GM19099 (cell line): Measurements from ENCODE around the gene ARID5A.
A peak's percentile ranks its signal among the peaks of the same experiment; 100 is the strongest.

ENCODE experiments used
- POLR2A ChIP-seq: IDR thresholded peaks from 3 replicates; pipeline ENCODE4 v1.6.1; 2011; ENCODE audit warnings: low read depth; ENCODE audit not compliant: insufficient read length; ENCODE audit errors: extremely low read depth

The ARID5A gene

DNA sequence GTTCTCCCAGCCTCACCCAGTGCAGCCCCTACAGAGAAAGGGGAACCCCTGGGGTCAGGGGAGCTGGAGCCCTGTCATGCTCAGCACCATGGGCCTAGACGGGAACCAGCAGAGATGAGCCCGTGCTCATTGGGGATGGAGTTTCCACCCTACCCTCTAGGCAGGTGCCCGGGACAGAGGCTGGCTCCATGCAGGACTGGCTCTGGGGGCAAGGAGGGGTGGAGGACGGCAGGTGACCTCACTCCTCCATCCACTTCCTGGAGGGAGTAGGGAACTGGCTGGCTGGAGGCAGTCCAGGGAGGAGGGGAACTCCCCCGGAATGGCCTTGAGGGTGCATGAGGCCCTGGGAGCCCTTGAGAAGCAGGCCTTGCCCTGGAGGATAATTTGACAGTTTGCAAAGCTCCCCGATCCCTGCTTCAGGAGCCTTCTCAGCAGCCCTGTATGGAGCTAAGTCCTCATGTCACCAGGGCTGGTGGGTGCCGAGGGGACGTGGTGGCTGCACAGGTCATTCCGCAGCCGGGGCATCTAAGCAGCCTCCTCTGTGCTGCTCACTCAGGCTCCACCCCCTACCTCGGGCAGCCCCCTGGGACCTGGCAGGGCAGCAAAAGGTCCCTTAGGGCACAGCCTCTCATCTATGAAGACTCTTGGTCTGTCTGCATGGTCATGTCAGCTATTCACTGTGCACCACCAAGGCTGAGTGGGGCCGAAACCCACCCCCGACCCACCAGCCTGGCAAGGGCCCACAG is 33.5 kb upstream of the ARID5A start:
- TF ChIP-seq POLR2A: peak; percentile 25

GRCh38 chr2:96503637-96504243 is 32.8 kb upstream of the ARID5A start:
- no peak for TF ChIP-seq POLR2A

- peak; percentile 42 for TF ChIP-seq POLR2A
Measured at GRCh38 chr2:96505231-96505889, 31.2 kb upstream of the ARID5A start, which contains the start of gene NEURL3. Gene NEURL3, minus strand, starts transcription at chr2:96505357. Its CDS starts 71 bp downstream, at chr2:96505286.

- TF ChIP-seq POLR2A: no peak
Measured at GRCh38 chr2:96506016-96506906, 30.3 kb upstream of the ARID5A start.

- no peak for TF ChIP-seq POLR2A
Measured at GRCh38 chr2:96506907-96507240, 29.7 kb upstream of the ARID5A start.

GRCh38 chr2:96507957-96508520 is 28.5 kb upstream of the ARID5A start:
- no peak for TF ChIP-seq POLR2A

DNA sequence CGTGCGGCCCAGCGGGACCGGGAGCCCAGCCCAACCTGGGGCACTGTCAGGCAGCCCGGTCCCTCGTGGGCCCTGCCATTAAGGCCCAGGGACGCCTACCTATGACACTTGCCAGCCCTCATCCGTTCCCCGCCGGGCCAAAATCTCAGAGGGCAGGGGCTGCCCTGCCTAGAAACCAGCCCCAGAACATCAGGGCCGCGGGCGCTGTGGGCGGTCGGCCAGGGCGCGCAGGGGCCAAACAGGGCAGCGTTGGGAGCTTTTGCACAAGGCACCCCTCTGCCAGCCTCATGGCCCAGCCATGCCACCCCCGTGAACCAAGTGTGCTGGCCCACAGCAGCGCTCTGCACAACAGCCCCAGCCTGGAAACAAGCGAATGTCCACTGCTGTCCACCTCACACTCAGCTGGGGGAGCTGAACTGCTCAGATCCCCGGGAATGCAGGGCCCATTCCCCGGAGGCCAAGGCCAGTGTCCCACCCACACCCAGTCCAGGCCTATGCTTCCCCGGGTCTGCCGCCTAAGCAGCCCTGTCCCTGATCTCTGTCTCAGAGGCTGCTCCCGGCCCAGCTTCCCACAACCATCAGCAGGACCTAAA is 27.9 kb upstream of the ARID5A start:
- no peak for TF ChIP-seq POLR2A

DNA sequence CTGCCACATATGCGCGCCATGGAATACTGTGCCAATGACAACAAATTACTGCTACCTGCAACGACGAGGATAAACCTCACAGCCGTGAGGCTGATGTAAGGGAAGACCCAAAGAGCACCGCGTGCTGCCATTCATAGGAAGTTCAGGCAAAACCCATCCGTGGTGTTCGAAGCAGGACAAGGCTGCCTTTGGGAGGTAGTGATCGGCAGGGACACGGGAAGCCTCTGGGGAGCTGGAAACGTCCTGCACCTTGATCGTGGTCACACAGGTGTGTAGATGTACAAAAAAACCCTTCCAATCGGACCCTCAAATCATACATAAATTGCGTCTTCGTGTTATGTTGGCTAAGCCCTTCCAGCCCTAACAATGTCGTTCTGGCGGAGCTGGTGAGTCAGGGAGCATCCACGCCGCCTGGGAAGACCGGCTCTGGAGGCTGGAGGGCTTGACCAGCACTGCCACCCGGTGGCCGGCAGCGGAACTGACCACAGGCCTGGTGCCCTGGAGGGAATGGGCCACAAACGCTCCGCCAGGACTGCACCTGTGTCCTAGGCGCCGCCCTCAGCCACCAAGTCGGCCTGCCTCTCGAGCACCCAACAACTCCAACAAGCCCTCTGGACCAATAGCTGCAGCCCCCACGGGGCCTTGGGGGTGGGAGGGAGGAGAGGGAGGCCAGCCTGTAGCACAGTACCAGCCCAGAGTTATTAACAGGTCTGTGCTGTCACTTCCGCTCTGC is 27.3 kb upstream of the ARID5A start:
- TF ChIP-seq POLR2A: no peak

GRCh38 chr2:96509847-96510230 is 26.7 kb upstream of the ARID5A start:
- no peak for TF ChIP-seq POLR2A

DNA sequence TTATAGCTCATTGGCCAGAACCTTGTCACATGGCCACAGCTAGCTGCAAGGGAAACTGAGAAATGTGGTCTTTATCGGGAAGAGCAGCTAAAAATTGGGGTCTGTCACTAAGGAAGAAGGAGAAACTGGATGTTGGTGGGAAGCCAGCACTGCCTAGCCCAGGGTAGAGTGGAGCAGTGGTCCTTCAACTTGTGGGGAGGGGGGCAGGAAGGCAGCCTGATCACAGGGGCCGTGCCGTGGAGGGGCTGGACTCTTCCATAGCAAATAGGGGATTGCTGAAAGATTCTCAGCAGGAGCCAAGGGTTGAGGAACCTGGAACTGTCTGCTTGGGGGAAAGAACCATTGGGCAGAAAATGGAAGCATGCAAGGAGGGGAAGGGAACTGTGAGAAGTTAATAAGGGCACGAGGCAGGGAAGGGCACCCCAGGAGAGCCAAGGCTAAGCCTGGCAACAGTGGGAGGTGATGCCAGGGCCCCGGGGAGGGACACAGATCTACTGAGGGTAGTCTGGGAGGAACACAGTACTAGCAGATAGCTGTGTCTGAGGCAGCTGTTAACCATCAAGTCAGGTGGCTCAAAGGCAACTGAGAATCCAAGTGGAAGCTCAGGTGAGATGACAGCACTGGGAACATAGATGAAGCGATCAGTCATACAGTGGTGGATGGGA is 25.5 kb upstream of the ARID5A start:
- TF ChIP-seq POLR2A: no peak

DNA sequence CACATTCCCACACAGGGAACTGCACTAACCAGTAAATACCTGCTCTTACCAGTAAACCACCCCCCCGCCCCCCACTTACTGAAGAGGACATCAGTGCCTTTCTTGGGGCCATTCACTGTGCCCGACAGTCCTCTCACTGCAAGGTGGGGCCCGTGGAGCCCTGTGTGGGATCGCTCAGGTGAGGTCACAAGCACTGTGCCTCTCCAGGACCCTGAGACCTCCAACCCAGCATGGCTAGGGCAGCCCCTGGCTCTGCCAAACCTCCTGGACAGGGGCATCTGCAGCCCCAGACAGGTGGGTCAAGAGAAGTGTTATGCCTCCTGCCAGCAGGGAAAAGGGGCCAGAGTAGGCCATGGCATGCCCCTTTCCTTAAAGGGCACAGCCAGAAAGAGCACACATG is 24.7 kb upstream of the ARID5A start:
- no peak for TF ChIP-seq POLR2A

- no peak for TF ChIP-seq POLR2A
Measured at GRCh38 chr2:96512341-96512740, 24.2 kb upstream of the ARID5A start.

- TF ChIP-seq POLR2A: no peak
Measured at GRCh38 chr2:96514521-96514920, 22.0 kb upstream of the ARID5A start.

GRCh38 chr2:96517079-96517478 is 19.5 kb upstream of the ARID5A start:
- TF ChIP-seq POLR2A: no peak

- TF ChIP-seq POLR2A: no peak
Measured at GRCh38 chr2:96520231-96520630, 16.3 kb upstream of the ARID5A start.
